NOMO-1 treated with dmso at 0.1 percent for 144 hours (cell line): ENCODE data around the gene EGFR.

Experiments
- DNase-seq: peaks from one replicate; lab custom pipeline; 2025; ENCODE audit not compliant: unreplicated experiment; lab: John Stamatoyannopoulos, UW

EGFR gene

DNA sequence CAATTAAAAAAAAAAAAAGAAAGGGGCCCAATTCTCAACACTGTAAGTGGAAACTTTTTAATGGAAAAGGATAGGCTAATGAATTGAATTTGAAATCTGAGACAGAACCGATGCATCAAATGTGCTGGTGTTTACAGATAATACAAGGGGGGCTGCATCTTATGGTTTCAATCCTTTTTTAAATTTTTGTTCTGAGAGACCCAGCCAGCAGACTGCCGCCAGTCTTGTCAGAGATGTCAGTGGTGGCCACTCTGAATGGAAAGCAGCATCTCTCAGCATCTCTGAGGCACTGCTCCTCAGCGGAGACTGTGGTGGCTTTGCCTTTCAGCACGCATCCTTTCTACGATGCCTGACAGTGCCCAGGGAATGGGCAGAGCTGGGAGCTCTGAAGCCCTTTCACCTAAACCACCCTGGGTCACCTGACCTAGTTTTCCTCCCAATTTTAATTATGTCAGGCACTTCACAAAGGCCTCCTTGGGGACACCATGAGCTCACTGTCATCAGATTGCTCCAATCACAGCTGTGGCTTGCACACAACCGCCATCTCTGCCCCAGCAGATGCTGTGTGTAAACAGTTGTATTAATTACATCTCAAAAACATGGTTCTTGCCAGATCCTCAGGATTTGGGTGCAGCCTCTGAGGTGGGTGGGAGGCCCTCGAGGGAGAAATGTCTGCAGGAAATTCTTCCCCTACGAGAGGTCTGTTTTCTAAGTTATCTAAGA, 81.2 kb downstream of the EGFR start:
- no peak for DNase-seq

GRCh38 chr7:55100544-55101327, 81.9 kb downstream of the EGFR start:
- DNase-seq = no peak

GRCh38 chr7:55101359-55101758, 82.5 kb downstream of the EGFR start:
- no peak for DNase-seq

- DNase-seq = no peak
Observed at GRCh38 chr7:55104123-55104522, 85.3 kb downstream of the EGFR start.

- no peak for DNase-seq
Observed at GRCh38 chr7:55104712-55105433, 86.1 kb downstream of the EGFR start.

DNA sequence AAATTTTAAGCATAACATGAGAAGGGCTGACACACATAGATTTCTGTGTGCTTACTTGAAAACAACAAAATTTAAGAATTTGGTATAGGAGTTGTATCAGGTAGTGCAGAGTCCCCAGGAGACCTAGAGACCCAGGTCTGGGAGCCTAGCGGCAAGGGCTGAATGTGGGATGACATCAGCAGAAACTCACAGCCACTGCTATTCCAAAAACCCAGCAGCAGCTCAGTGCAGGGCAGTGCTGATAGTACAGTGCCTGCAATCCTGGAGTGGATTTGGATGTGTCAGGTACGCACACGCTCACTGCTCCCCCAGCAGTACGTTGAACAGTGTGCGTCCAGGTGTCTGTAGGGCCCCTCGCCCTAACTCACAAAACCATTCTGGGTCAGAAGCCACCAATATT, 87.1 kb downstream of the EGFR start:
- no peak for DNase-seq

DNA sequence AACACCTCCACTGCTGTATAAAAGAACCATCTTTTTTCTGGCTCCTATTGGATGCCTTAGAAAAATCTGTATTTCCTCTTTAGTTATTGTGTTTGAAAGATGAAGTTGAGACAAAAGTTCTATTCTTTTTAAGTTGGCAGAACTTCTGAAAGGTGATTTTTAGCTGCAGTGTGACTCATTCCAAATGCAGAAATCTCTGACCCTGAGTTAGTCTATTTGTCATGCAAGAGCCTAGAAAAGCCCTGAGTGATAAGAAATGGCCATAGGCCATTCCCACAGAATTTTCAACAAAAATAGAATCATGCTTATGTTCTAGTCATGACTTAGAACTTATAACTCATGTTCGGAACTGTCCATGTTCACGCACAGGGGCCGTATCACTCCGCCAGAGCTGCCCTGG, 89.1 kb downstream of the EGFR start:
- no peak for DNase-seq

- no peak for DNase-seq
Observed at GRCh38 chr7:55108401-55108800, 89.6 kb downstream of the EGFR start.

DNA sequence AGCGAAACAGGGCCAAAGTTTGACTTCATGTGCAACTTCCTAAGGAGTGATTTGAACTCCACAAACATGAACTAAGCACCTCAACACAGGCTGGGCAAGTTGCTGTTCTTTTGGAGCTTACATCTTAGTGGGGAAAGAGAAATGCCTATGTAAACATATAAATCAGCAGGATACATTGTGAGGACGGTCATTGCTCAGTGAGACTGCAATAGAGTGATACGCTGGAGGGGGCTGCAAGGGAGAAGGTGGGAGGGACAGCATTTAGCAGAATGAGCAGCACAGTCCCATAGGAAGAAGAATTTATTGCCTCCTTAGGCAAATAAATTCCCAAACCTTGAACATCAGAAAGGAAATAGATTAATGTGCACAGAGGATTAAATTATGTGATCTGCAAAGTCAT, 90.0 kb downstream of the EGFR start:
- no peak for DNase-seq

DNA sequence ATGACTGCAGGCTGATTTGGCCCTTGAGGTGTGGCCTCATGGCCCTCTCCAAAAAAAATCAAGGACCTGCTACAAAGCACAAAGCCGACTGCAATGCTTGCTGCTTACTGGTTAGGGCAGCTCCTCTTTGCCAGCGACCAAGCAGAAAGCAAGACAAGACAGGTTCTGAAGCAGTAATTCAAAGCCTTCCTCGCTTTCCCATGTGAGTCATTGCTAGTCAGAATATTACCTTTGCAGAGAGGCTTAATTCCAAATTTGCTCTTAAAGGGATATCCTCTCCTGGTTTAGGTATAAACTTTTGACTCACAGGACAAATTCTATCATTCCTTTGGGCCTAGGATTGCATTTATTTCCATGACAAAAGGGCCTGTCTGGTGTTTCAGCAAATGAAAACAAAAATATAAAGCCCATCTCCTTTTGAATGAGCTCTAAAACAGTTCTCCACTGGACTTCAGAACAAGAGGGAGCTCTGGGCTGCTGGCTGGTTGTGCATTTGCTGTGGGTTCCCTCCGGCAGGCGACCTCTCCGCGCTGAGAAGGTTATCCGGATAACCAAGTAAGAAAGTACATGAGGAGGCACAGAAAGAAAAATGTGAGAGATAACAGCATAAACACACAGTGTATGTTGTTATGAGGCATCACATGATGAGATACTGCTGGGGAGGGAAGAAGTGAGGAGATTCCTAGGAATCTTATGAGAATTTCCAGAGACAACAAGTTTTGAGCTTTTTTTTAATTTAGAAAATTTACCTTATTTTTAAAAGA, 90.8 kb downstream of the EGFR start:
- no peak for DNase-seq

DNA sequence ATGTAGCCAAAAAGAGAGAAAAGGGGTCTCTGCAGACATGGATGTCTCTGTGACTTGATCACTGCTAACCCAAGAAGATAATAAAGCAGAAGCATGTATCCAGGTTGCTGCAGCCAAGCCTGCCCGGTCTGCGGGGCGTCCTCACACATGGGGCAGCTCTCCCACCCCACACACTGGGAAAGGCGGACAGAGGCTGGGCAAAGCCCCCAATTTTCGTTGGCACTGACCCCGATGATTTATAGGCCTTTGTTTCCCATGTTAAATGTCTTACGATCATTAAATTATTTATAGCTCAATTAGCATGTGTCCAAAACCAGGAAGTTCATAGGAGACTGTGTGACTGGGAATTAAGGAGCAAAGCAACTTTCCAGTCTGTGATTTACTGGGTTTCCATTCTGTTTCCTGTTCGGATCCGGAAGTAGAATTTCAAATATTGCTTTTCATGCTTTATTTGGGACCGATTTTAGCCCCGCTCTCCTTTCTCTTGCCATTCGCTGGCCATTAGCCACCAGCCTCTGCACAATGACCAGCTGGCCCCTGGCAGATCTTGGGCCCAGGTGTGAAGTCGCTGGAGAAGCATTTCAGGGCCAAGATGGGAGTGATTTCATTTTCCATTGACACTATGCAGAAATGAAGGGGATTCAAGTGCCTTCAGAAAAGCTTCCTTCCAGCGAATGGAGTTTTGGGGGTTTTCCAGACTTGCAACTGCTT, 91.6 kb downstream of the EGFR start:
- DNase-seq = no peak

DNA sequence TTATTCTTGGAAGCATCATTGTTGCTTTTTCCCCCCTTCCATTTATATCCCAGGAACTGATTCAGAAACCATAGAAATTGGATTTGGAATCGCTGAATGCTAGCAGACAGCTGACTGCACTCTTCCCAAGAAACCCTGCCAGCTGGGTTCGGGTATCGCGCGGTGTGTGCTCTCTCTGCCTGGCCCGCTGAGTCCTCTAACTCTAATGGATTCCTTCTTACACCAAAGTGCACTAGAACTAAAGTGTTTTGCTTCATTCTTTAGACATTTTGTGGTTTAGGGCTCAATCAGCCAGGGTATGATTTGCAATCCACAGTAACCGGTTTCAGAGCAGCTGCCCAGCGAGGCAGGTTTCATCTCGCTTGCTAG, 92.2 kb downstream of the EGFR start:
- DNase-seq = no peak

- no peak for DNase-seq
Observed at GRCh38 chr7:55112056-55112455, 93.2 kb downstream of the EGFR start.

- no peak for DNase-seq
Observed at GRCh38 chr7:55113760-55114540, 95.1 kb downstream of the EGFR start.

DNA sequence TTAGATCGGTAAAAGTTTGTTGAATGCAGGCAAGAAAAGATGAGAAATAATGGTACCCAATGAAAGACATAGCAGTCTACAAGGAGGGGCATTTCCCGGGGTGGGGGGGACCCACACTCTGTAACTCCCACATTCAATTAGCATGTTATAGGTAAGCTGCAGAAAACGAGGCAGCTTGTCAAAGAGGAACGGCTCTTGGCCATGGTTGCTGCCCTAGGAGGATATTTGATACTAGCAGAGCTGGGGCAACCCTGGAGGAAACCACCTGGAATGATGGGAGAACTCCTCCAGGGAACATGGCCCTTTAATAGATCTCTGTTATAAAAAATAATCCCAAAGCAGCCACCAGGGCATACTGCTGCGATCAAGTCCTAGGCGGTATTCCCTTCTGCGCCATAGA, 98.5 kb downstream of the EGFR start:
- no peak for DNase-seq

DNA sequence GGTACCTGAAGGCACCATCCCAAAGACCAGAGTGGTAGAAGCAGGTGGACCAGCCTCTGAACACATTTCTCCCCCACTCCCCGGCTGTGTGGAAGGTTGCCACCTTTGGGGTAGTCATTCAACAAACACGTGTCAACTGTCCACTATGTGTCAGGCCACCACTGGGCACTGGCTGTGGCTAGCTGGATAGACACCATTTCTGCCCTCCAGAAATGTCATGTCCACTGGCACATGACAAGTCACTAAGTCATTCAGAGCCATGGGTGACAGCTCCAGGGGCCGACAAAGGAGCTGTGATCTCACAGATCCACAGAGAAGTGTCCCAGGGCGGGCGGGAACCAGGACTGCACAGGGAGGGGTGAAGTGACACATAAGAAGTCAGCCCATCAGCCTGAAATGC, 99.6 kb downstream of the EGFR start:
- DNase-seq = no peak

DNA sequence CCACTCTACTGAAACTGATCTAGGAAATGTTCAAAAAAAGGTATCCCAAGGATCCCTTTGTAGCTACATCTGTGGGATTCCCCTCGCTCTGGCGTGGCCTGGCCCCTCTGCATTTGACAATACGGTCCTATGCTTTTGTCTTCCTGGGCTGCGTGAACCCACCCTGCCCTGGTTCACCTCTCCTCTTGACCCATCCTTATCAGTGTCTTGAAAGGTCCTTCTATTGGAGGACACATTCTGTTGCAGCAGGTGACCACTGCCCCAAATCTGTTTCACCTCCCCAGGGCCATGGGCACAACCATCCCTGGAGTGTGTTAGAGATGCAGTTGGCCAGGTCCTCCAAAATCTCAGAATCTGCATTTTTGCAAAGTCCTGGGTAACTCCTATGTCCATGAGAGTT, 100.8 kb downstream of the EGFR start:
- no peak for DNase-seq

DNA sequence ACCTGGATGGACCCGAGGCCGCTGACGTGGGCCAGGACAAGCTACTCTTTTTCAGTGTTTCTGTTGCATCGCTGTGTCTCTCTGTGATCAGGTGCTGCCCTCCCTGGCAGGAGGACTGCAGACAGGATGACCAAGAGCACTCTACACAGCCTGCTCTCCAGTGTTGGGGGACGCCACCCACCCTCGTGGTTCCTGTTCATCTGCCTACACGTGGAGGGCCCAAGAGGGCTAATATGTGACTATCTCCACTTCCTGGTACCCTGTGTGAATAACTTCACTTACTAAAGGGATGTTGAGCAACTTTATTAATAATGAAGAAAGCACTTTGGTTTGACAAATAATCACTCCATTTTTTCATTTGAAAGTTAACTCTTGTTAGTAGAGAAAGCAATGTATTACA, 101.3 kb downstream of the EGFR start:
- no peak for DNase-seq

DNA sequence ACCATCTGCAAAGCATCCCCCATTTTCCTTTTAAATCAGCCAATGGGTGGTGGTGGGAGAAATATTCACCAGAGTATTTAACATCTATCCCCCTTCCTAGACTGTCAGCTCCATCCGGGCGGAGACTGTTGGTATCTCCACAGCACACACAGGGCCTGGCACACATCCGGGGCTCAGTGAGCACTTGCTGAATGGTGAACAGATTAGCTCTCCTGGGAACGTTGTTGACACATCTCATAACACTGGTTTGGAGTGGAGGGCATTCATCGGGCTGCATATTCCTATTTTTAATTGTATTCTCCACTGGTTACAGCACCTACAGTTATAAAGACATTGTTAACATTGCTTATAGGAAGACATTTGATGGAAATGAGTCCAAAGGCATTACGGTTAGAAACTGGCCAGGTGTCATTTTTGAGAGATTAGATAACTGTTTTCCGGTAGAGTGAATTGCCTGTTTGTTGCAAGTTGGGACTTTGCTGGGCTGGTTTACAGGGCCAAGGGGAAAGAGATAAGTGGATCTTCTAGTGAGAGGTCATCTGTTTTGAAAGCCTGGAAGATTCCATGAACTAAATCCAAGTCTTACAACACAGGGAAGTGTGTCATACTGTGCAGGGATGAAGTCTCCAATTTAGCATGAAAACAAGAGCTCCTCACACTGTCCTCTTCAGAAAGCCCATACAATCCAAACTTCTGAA, 101.8 kb downstream of the EGFR start:
- DNase-seq = no peak
